K562 treated with DMSO at 1 percent for 48 hours (cell line): Measurements from ENCODE around the gene KRTAP9-1. TPM values are rescaled to one million over a fixed set of nuclear protein-coding genes. Genes with fewer than 3 reads are reported as not detected.

Experiments
- total RNA-seq: library from RNA; unstranded; fragments of 300-600 nt; gene quantifications from 2 replicates; pipeline ENCODE4 v1.2.3, GENCODE V29; 2022; ENCODE audit warnings: low replicate concordance; ENCODE audit errors: extremely low read depth

The KRTAP9-1 gene
- total RNA-seq, result not detected in 2 replicates

GRCh38 chr17:41189837-41190318 is at the start of gene KRTAP9-1:
TSS of gene KRTAP9-1 (plus strand) at chr17:41189887. CDS start at chr17:41189887, 0 bp downstream.

GRCh38 chr17:41140360-41141131 is 49.1 kb upstream of the KRTAP9-1 start, which contains the start of gene KRTAP4-6:
TSS of gene KRTAP4-6 (minus strand) at chr17:41140544. CDS start at chr17:41140487, 57 bp downstream.

GRCh38 chr17:41149652-41149985 is 40.1 kb upstream of the KRTAP9-1 start, which contains the start of gene KRTAP4-5:
TSS of gene KRTAP4-5 (minus strand) at chr17:41149825. CDS start at chr17:41149767, 58 bp downstream.

GRCh38 chr17:41160648-41161047 is 29.0 kb upstream of the KRTAP9-1 start, which contains the start of gene KRTAP4-4:
TSS of gene KRTAP4-4 (minus strand) at chr17:41160748. CDS start at chr17:41160691, 57 bp downstream.

GRCh38 chr17:41168121-41168520 is 21.6 kb upstream of the KRTAP9-1 start, which contains the start of gene KRTAP4-3:
TSS of gene KRTAP4-3 (minus strand) at chr17:41168221. CDS start at chr17:41168172, 49 bp downstream.

GRCh38 chr17:41177727-41178271 is 11.9 kb upstream of the KRTAP9-1 start, which contains the start of gene KRTAP4-2:
TSS of gene KRTAP4-2 (minus strand) at chr17:41178221. CDS start at chr17:41178164, 57 bp downstream.

GRCh38 chr17:41184480-41184961 is 5.2 kb upstream of the KRTAP9-1 start, which contains the start of gene KRTAP4-1:
TSS of gene KRTAP4-1 (minus strand) at chr17:41184911. CDS start at chr17:41184854, 57 bp downstream.

GRCh38 chr17:41226598-41227095 is 37.0 kb downstream of the KRTAP9-1 start, which contains the start of gene KRTAP9-2:
TSS of gene KRTAP9-2 (plus strand) at chr17:41226648. CDS start at chr17:41226655, 7 bp downstream.

GRCh38 chr17:41232399-41233105 is 42.9 kb downstream of the KRTAP9-1 start, which contains the start of gene KRTAP9-3:
TSS of gene KRTAP9-3 (plus strand) at chr17:41232449. CDS start at chr17:41232502, 53 bp downstream.

GRCh38 chr17:41237949-41238437 is 48.3 kb downstream of the KRTAP9-1 start, which contains the start of gene KRTAP9-8:
TSS of gene KRTAP9-8 (plus strand) at chr17:41237999. CDS start at chr17:41238052, 53 bp downstream.

Other genes with a start within 250 kb of the KRTAP9-1 start
- gene KRT39, start 222.9 kb upstream of the KRTAP9-1 start, total RNA-seq, result not detected in 2 replicates
- gene KRT40, start 205.6 kb upstream of the KRTAP9-1 start, total RNA-seq, result not detected in 2 replicates
- not detected in 2 replicates for gene KRTAP3-3, start 195.7 kb upstream of the KRTAP9-1 start, total RNA-seq
- not detected in 2 replicates for gene KRTAP3-2, start 190.0 kb upstream of the KRTAP9-1 start, total RNA-seq
- gene KRTAP3-1, start 180.8 kb upstream of the KRTAP9-1 start, total RNA-seq, result not detected in 2 replicates
- not detected in 2 replicates for gene KRTAP1-5, start 162.7 kb upstream of the KRTAP9-1 start, total RNA-seq
- not detected in 2 replicates for gene KRTAP1-4, start 159.7 kb upstream of the KRTAP9-1 start, total RNA-seq
- not detected in 2 replicates for gene KRTAP1-3, start 155.0 kb upstream of the KRTAP9-1 start, total RNA-seq
- gene KRTAP1-1, start 148.4 kb upstream of the KRTAP9-1 start, total RNA-seq, result not detected in 2 replicates
- not detected in 2 replicates for gene KRTAP2-1, start 142.6 kb upstream of the KRTAP9-1 start, total RNA-seq
- gene KRTAP2-2, start 134.7 kb upstream of the KRTAP9-1 start, total RNA-seq, result not detected in 2 replicates
- not detected in 2 replicates for gene KRTAP2-3, start 129.8 kb upstream of the KRTAP9-1 start, total RNA-seq
- not detected in 2 replicates for gene KRTAP2-4, start 124.0 kb upstream of the KRTAP9-1 start, total RNA-seq
- not detected in 2 replicates for gene KRTAP4-7, start 105.7 kb upstream of the KRTAP9-1 start, total RNA-seq
- gene KRTAP4-8, start 91.7 kb upstream of the KRTAP9-1 start, total RNA-seq, result not detected in 2 replicates
- not detected in 2 replicates for gene KRTAP4-16, start 87.7 kb upstream of the KRTAP9-1 start, total RNA-seq
- not detected in 2 replicates for gene KRTAP4-9, start 84.5 kb upstream of the KRTAP9-1 start, total RNA-seq
- gene KRTAP4-11, start 71.5 kb upstream of the KRTAP9-1 start, total RNA-seq, result not detected in 2 replicates
- gene KRTAP4-12, start 65.7 kb upstream of the KRTAP9-1 start, total RNA-seq, result not detected in 2 replicates
- not detected in 2 replicates for gene KRTAP4-6, start 49.3 kb upstream of the KRTAP9-1 start, total RNA-seq
- not detected in 2 replicates for gene KRTAP4-5, start 40.1 kb upstream of the KRTAP9-1 start, total RNA-seq
- gene KRTAP4-4, start 29.1 kb upstream of the KRTAP9-1 start, total RNA-seq, result not detected in 2 replicates
- not detected in 2 replicates for gene KRTAP4-3, start 21.7 kb upstream of the KRTAP9-1 start, total RNA-seq
- gene KRTAP4-2, start 11.7 kb upstream of the KRTAP9-1 start, total RNA-seq, result not detected in 2 replicates
- not detected in 2 replicates for gene KRTAP4-1, start 5.0 kb upstream of the KRTAP9-1 start, total RNA-seq
- not detected in 2 replicates for gene KRTAP9-2, start 36.8 kb downstream of the KRTAP9-1 start, total RNA-seq
- not detected in 2 replicates for gene KRTAP9-3, start 42.6 kb downstream of the KRTAP9-1 start, total RNA-seq
- not detected in 2 replicates for gene KRTAP9-8, start 48.1 kb downstream of the KRTAP9-1 start, total RNA-seq
- not detected in 2 replicates for gene KRTAP9-4, start 59.8 kb downstream of the KRTAP9-1 start, total RNA-seq
- gene KRTAP9-9, start 65.5 kb downstream of the KRTAP9-1 start, total RNA-seq, result not detected in 2 replicates
- gene KRTAP9-6, start 75.5 kb downstream of the KRTAP9-1 start, total RNA-seq, result not detected in 2 replicates
- gene KRTAP9-7, start 85.8 kb downstream of the KRTAP9-1 start, total RNA-seq, result not detected in 2 replicates
- not detected in 2 replicates for gene KRTAP29-1, start 113.0 kb downstream of the KRTAP9-1 start, total RNA-seq
- gene KRTAP16-1, start 119.4 kb downstream of the KRTAP9-1 start, total RNA-seq, result not detected in 2 replicates
- not detected in 2 replicates for gene KRTAP17-1, start 125.8 kb downstream of the KRTAP9-1 start, total RNA-seq
- gene KRT33A, start 160.9 kb downstream of the KRTAP9-1 start, total RNA-seq, result not detected in 2 replicates
- not detected in 2 replicates for gene KRT33B, start 179.9 kb downstream of the KRTAP9-1 start, total RNA-seq
- not detected in 2 replicates for gene KRT34, start 192.4 kb downstream of the KRTAP9-1 start, total RNA-seq
- gene KRT31, start 207.7 kb downstream of the KRTAP9-1 start, total RNA-seq, result not detected in 2 replicates
- not detected in 2 replicates for gene KRT37, start 234.7 kb downstream of the KRTAP9-1 start, total RNA-seq